ENCODE measurements around the gene ERG. TPM values are rescaled to one million over a fixed set of nuclear protein-coding genes. Genes with fewer than 3 reads are reported as not detected.

The ERG gene, protein sequence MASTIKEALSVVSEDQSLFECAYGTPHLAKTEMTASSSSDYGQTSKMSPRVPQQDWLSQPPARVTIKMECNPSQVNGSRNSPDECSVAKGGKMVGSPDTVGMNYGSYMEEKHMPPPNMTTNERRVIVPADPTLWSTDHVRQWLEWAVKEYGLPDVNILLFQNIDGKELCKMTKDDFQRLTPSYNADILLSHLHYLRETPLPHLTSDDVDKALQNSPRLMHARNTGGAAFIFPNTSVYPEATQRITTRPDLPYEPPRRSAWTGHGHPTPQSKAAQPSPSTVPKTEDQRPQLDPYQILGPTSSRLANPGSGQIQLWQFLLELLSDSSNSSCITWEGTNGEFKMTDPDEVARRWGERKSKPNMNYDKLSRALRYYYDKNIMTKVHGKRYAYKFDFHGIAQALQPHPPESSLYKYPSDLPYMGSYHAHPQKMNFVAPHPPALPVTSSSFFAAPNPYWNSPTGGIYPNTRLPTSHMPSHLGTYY
- 58.9 and 61.4 TPM in 2 replicates for total RNA-seq

DNA sequence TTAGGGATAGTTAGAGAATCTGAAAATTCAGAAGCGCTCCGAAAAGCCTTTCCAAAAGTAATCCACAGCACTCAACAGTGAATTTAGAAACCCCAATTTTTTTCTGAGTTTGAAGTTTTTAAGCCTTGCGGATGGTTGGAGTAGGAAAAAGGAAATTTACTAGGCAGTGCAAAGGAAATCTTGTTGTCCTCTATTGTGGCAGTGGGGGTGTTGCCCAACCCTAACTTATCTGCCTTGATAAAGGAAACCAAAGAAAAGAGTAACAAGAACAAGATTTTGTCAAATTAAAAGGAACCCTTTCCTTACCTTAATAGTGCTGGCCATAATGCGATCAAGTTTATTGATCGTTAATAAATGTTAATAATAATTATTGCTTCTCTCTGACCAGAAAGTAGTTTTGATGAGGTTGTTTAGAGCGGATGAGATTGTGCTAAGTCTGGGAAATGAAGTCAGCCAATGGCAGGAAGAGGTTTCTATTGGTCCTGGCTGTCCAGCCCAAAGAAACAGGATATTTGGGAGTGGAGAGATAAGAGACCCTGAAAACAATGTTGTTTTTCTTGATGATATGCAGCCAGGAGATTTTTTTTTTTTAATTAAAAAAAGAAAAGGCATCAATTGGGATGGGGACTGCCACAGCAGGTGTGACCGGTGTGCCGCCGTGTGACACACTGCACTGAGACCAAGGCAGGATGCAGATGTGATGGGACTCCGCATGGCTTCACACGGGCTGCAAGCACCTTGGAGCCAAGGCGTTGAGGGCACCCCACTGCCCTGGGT, at the start of gene ERG:
Gene ERG (minus strand): TSS at position 421 of the 777 bp plus-strand sequence. CDS start 97 bp downstream, at position 324.
- peak; percentile 81 for DNase-seq (ENCODE audit: low read depth, low spot score)

DNA sequence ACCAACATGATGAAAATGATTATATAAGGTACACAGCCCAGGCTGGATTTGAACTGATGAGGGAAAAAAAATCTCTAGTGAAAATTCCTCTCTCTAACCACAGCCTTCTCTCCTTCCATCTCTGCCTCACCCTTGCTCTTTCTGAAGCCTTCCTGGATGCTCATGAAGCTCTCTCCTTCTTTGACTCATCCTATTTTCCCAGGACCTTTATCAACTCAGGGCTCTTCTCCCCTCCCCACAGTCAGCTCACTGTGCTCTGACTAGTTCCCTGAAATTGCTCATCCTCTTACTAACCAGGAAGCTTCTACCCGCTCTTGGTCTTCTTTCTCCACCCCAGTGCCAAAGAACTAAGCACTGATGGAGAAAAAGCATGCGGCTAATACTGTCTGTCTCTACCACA, 46.4 kb upstream of the ERG start:
- DNase-seq (ENCODE audit: low read depth, low spot score) = no peak

DNA sequence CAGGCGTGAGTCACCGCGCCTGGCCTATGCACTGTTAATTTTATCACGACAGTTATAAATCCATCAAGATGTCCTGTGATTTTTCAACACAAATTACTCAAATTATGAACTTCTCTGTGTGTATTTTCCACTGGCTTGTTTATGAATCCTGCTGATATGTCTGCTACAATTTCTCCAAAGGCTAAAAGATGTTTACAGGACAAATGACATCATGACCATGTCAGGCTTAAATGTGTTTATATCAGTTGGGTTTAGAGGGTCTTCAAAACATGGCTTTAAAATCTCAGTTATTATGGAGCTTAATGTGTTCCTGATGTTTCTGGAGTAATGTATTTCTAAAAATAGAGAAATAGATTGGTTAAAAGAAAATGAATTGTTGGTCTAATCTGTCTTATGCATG, 44.0 kb upstream of the ERG start:
- no peak for DNase-seq (ENCODE audit: low read depth, low spot score)

DNA sequence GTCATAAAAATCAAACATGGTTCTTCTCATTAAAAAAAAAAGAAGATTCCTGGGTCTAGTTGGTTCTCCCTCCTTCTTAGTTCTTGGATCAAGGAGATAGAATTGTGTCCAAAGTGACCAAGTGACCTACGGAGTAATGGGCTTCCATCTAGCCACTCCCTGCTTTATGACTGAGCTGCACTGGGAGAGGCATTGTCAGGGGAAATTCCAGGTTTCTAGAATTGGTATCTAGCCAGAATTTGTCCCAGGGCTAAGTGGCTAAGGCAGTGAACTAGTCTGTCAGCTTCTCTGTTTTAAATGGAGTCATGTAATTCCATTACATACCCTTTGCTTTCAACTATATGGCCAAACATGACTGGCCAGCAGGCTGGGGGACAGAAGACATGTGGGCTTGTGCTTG, 40.1 kb upstream of the ERG start:
- no peak for DNase-seq (ENCODE audit: low read depth, low spot score)

DNA sequence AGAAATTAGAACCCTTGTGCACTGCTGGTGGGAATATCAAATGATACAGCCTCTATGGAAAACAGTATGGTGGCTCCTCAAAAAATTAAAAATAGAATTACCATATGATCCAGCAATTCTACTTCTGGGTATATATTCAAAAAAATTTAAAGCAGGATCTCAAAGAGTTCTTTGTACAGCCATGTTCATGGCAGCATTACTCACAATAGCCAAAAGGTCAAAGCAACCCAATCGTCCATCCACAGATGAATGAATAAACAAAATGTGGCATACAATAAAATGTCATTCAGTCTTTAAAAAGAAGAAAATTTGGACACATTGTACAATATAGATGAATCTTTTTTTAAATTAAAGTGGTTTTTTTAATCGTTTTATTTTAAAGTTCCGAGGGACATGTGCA, 36.3 kb upstream of the ERG start:
- DNase-seq (ENCODE audit: low read depth, low spot score) = no peak

DNA sequence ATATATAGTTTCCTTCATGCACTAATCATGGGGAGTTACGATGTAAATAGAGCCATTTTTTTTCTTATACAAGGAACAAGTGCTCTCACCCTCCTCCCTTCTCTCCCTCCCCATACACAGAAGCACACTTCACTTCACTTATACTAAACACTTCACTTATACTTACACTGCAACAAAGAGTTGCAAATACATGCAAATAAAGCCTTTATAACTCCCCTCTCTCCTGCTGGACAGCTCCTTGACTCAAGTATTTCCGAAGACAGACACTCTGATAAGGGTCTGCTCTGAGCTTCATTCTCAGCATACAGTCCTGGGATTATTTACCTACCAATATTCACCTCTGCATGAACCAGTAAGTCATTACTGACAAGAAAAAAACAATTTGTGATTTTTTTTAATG, 35.6 kb upstream of the ERG start:
- no peak for DNase-seq (ENCODE audit: low read depth, low spot score)

DNA sequence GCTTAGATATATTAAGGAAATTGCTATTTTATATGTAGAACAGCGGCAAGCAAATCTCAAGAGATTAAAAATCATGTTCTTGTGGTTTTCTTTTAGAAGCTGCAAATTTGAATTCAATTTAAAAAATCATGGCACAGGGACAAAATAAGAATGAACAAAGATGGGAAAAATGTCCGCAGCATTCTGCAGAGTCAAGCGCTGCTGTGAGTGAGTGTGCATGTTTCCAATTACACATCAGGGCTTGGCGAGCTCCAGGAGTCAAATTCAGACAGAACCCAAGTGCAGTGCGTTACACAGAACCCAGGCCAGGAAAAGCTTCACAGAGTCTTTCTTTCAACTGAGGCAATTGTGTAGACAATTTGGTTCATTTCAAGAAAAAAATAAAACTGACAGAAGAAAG, 33.3 kb upstream of the ERG start:
- no peak for DNase-seq (ENCODE audit: low read depth, low spot score)

DNA sequence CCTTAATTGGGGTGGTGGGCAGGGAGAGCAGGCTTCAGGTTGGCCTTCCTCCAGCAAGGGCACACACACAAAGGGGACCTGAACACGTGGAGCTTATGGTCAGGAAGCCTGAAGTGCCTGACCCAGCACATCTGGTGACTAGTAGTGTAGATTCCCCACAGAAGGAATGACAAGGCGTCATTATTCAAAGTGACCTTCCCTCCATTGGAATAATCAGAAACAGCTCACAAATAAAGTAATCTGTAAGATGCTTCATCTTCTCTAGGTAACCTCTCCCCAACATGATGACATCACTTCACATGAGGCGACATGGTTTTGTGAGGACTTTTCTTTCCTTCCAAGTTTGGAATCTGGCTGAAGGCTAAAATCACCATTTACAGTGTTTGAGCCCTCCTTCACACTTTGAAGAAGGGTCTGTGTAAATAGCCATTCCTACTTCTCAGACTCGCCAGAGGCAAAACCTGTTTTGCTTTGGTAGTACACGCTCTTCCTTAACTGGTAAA, 32.8 kb upstream of the ERG start:
- no peak for DNase-seq (ENCODE audit: low read depth, low spot score)

DNA sequence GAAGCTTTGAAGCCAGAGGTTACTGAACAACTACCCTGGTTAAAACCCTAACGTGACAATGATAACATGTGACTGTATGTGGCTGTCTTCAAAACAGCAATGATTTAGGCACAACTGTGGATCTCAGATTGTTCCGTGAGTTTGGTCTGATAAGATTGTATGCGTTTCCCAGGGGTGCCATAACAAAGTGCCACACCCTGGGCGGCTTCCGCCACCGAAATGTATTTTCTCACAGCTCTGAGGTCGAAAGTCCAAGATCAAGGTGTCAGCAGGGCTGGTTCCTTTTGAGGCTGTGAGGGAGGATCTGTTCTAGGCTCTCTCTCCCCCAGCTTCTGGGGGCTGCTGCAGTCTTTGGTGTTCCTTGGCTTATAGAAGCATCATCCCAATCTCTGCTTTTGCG, 29.5 kb upstream of the ERG start:
- DNase-seq (ENCODE audit: low read depth, low spot score) = no peak

DNA sequence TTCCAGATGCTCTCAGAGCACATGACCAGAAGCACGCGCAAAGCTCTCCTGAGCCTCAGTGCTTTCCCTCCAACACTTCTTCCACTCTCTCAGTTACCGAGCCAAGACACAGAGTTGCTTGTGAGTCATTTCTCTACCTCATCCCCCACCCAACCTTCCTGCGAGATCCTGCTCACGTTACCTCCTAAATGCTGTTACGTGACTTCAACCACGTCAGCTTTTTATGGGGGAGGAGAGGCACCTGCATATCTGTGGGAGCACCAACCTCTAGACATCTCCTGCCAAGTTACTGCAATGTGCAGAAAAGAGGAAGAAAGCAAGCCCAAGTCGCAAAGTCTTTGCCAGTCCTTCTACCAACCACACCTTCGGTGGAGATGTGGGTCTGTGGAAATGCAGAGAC, 27.2 kb upstream of the ERG start:
- no peak for DNase-seq (ENCODE audit: low read depth, low spot score)

DNA sequence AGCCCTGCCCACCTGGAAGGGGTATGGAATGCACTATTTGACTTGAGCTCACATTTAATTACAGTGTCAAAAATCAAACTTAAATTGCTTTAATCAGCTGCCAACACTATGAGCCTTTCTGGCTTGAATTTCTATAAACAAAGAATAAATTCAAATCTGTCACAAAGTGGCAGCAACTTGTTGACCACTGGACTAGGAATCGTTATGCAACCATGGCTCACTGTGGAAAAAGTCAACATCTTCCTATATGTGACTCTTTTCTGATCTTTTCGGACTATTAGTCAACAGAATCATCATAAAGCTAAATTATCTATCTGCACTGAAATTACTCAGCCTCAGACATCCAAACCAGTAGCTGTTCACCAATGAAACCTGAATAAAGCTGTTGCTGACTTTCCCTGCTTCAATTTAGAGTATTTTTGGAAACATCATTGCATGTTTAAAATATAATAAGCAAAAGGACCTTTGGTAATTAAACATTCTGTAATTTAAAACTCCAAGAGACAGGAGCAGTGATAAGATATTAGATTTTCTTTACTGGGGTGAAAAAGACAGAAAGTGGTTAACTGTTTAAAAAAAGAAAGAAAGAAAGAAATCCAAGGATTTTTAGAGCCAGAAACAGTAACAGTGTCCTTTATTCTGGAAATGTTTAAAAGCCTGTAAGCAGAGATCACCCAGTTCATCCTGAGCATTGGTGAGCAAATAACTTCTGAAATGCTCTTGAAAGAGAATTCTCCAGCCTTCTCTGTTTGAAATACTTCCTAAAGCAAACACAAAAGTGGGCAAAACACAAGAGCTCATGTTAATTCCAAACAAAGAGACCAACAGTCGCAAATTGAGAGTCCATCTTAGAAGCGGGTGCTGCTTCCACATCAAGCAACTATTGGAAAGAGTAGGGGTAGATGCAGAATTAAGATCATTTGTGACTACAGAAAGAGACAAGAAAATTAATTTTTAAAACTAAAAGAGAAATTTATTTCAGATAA, 26.2 kb upstream of the ERG start:
- no peak for DNase-seq (ENCODE audit: low read depth, low spot score)

DNA sequence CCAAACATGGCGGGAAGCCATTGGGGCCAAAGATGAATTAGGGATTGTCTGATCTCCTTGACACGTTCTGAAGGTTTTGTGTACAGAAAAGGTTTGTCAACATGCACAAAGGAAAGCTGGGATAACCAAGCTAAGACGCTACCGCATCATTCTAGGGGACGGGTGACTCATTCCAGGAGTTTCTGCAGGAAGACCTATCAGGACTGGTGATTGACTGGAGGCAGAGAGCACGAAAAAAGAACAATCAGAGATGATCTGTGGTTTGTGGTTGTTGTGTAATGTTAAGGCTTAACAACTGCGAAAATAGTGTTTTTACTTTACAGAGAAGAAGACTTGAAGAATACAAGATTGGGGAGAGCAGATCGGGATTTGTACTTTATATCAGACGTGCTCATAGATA, 22.2 kb upstream of the ERG start:
- no peak for DNase-seq (ENCODE audit: low read depth, low spot score)

DNA sequence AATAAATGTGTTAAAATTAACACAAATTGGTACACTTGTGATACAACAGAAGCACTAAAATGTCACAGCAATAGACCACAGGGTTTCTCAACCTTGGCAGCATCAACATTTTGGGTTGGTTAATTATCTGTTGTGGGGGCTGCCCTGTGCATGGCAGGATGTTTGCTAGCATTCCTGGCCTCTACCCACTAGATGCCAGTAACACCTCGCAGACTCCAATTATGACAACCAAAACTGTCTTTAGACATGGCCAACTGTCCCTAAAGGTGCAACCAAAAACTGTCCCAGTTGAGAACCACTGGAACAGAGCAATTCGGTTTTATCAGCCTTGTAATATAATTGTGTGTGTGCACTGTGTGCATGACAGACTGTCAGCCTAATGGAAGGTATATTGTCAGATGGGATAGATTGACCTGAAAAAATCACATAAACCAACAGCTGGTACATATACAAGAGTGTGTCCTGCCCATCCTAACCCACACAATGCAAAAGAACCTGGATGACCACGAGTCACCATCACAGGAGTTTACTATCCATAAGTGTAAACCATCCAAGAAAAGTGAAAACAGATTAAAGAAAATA, 13.5 kb upstream of the ERG start:
- DNase-seq (ENCODE audit: low read depth, low spot score) = no peak

DNA sequence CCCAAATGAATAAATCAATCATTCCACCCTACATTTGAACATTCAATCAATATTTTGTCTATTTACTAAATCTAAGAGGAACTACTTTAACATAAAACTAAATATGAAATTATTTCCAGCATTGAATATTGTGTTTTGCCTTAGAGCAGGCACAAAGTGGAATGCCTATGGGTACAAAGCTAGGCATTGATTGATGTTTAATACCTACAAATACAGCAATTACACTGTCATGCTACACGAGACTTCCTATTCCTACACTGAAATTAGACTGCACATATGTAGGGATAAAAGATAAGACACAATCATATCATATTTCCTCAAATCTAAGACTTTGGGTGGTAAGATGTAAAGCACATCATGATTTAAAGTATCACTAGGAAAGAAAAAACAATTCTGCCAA, 12.9 kb upstream of the ERG start:
- no peak for DNase-seq (ENCODE audit: low read depth, low spot score)

DNA sequence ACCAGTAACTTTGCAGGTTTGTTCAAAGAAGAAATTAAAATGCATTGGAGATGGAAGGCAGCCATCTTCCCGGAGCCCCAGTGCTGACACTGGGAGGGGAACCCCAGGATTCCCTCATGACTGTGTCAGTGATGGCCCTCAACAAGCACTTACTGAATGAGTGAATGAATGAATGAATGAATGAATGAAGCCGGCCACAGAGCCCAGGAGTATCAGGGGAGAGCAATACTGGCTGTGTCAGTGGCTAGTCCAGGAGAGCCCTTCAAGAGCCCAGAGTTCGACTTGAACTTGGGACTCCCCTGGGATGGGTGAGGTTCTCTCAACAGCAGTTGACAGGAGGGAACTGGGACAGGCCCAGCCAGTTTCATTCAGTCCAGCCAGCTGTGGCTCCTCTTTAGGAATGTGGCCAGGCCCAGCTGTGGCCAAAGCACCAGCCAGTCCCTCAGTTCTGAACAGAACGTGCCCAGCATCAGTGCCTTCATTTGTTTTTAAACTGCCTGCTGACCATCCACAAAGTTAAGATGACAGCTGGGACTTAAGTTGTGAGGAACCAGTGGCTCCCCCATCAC, 9.2 kb upstream of the ERG start:
- no peak for DNase-seq (ENCODE audit: low read depth, low spot score)

DNA sequence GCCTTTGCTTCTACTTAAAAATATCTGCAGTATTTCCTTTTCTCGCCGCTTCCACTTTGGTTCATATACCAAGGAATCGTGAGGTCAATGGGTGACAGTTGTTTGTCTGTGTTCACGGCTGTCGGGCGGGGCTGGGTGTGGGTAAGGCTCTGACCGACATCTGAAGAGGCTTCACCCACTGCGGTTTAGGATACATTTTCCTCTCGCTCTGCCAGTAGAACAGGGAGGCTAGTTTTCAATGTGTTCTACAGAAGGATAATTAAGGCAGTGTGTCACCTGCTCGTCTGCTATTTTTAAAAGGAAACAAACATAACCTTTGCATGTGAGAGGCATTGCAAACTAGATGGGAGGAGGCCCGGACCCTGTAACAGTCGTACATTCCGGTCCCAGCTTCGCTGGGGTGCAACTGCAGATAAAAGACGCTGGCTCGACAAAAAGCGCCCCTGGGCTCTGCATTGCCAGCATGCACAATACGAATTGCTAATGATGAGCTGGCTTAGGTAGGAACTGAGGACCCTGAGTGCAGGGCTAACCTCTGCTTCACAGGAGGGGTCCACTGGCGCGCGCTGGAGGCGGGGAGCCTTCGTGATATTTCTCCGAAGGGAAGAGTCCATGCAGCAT, 8.5 kb upstream of the ERG start:
- DNase-seq (ENCODE audit: low read depth, low spot score) = no peak

DNA sequence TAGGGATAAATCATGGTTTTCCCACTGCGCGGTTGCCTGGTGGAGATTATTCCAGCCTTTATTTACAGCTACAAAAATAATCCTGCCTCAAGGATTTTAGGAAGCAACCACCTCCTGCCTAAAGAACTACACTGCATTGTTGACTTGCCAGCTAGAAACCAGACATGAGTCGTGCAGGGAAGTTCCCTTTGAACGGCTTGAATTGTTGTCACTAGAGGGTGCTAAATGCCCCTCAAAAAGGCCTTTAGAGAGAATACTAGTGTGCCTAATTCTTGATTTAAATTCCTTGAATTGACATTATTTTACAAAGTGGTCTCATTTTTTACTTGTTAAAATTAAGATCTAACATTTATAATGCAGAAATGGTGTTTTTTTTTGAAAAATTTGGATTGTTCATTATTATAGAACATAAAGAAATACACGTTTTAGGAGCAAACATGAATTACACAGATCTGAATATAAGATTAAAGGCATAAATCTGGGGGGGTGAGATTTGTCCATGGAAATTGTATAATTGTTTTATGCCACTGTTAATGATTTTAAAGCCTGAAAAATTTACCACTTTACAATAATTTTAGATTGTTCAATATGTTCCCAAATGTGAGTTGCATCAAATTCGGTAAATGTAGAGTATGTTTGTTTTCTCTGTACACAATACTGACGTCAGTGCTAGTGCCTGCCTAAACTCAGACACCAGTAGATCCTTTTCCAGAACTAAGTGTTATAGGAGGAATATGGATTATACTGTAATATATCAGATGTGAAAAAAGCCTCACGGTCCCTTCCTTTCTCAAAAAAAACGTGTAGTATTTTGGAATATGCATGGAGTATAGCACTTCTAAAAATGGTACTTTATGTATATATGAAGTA, 7.6 kb upstream of the ERG start:
- no peak for DNase-seq (ENCODE audit: low read depth, low spot score)

DNA sequence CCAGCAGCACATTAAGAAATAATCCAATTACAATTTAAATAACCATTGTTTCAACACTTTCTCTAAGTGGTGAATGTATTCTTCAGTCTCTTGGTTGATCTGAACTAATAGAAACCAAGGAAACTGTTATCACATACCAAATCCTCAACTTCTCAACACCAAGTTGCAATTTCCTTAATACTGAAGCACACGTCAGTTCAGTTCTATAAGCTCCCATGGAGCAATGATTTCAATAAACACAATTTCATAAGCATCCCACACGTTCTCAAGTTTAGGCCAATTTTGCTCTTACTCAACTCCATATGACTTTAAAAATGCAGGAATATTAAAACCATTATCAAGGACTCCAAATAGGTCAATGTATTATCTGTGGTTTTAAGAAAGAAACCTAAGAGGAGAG, 5.8 kb upstream of the ERG start:
- no peak for DNase-seq (ENCODE audit: low read depth, low spot score)

DNA sequence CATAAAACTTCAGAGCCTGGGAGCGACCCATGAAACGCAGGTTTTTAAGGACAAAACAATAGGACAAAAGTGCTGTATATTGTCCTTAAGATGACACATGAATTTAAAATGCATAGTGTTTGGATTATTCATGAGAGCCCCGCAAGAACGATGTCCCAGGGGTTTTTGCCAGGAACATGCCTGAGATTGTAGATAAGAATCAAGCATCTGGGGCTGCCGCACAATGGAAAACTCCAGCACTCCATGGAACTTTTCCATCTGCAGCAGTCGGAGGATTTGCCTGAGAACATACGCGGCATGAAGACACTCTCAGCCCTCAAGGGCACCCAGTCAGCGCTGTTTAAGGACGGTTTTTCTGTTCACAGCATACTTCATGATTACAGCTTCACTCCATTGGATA, 5.3 kb upstream of the ERG start:
- peak; percentile 83 for DNase-seq (ENCODE audit: low read depth, low spot score)

Data from pulmonary artery endothelial cell (primary cell).